Measurements from ENCODE around the gene NDUFA12. TPM values are rescaled to one million over a fixed set of nuclear protein-coding genes. Genes with fewer than 3 reads are reported as not detected.

The NDUFA12 gene
- total RNA-seq, 1 experiment from 2014 or later, result 157 TPM

- H3K4me1 ChIP-seq (ENCODE audit: insufficient read depth, low read length, poor library complexity, severe bottlenecking), result no peaks in the 10 kb centered on the region
- DNase-seq (ENCODE audit: low spot score), result no peak
- BruUV-seq (replicated peaks), result no TSS peak
- H3K4me3 ChIP-seq (ENCODE audit: low read depth, low read length, poor library complexity, severe bottlenecking), result no peak overlapping the region
- H3K9me3 ChIP-seq (ENCODE audit: low read depth, low read length, poor library complexity, severe bottlenecking), result no peaks in the 10 kb centered on the region
- POLR2A ChIA-PET (ENCODE audit: low non-redundant PET), result no interaction called here
- TF ChIP-seq CTCF (conservative IDR thresholded peaks at IDR 0.05; ENCODE audit: low read depth, low read length) (no peak), EZH2 (IDR thresholded peaks at IDR 0.05; ENCODE audit: borderline replicate concordance, low read depth, low read length, poor library complexity, severe bottlenecking) (no peak)
- no peaks in the 10 kb centered on the region for H3K27me3 ChIP-seq (replicated peaks; ENCODE audit: insufficient read depth, low read depth, low read length, poor library complexity)
- H3K27ac ChIP-seq (ENCODE audit: low read depth, low read length, poor library complexity, severe bottlenecking), result no peak overlapping the region
- intact Hi-C loops (cut with micrococcal nuclease; ENCODE audit: unreplicated experiment), result no loop called here
- no peaks in the 10 kb centered on the region for H3K36me3 ChIP-seq (ENCODE audit: insufficient read depth, low read length, poor library complexity, severe bottlenecking)
- CTCF ChIA-PET, result no interaction called here
These were observed 52.2 kb downstream of the NDUFA12 start for GRCh38 chr12:94951071-94951934.

GRCh38 chr12:94948232-94948810, 55.2 kb downstream of the NDUFA12 start:
- H3K27ac ChIP-seq (ENCODE audit: low read depth, low read length, poor library complexity, severe bottlenecking), result no peak overlapping the region
- H3K27me3 ChIP-seq (replicated peaks; ENCODE audit: insufficient read depth, low read depth, low read length, poor library complexity), result no peaks in the 10 kb centered on the region
- H3K4me3 ChIP-seq (ENCODE audit: low read depth, low read length, poor library complexity, severe bottlenecking), result no peak overlapping the region
- H3K4me1 ChIP-seq (ENCODE audit: insufficient read depth, low read length, poor library complexity, severe bottlenecking), result no peaks in the 10 kb centered on the region
- TF ChIP-seq EZH2 (IDR thresholded peaks at IDR 0.05; ENCODE audit: borderline replicate concordance, low read depth, low read length, poor library complexity, severe bottlenecking), result no peak
- no peak for TF ChIP-seq CTCF (conservative IDR thresholded peaks at IDR 0.05; ENCODE audit: low read depth, low read length)
- no peak for DNase-seq (ENCODE audit: low spot score)
- H3K9me3 ChIP-seq (ENCODE audit: low read depth, low read length, poor library complexity, severe bottlenecking), result no peaks in the 10 kb centered on the region
- no peaks in the 10 kb centered on the region for H3K36me3 ChIP-seq (ENCODE audit: insufficient read depth, low read length, poor library complexity, severe bottlenecking)
- no TSS peak for BruUV-seq (replicated peaks)
- CTCF ChIA-PET, result no interaction called here
- intact Hi-C loops (cut with micrococcal nuclease; ENCODE audit: unreplicated experiment), result no loop called here
- POLR2A ChIA-PET (ENCODE audit: low non-redundant PET), result no interaction called here

- no peak for DNase-seq (ENCODE audit: low spot score)
- no TSS peak for BruUV-seq (replicated peaks)
- no peak for TF ChIP-seq EZH2 (IDR thresholded peaks at IDR 0.05; ENCODE audit: borderline replicate concordance, low read depth, low read length, poor library complexity, severe bottlenecking)
- TF ChIP-seq CTCF (conservative IDR thresholded peaks at IDR 0.05; ENCODE audit: low read depth, low read length), result no peak
- Histone ChIP-seq H3K4me1 (ENCODE audit: insufficient read depth, low read length, poor library complexity, severe bottlenecking) (no peaks in the 10 kb centered on the region), H3K4me3 (ENCODE audit: low read depth, low read length, poor library complexity, severe bottlenecking) (no peak overlapping the region), H3K27ac (ENCODE audit: low read depth, low read length, poor library complexity, severe bottlenecking) (no peak overlapping the region), H3K27me3 (replicated peaks; ENCODE audit: insufficient read depth, low read depth, low read length, poor library complexity) (no peaks in the 10 kb centered on the region), H3K9me3 (ENCODE audit: low read depth, low read length, poor library complexity, severe bottlenecking) (no peaks in the 10 kb centered on the region), H3K36me3 (ENCODE audit: insufficient read depth, low read length, poor library complexity, severe bottlenecking) (no peaks in the 10 kb centered on the region)
- ChIA-PET POLR2A (ENCODE audit: low non-redundant PET) (no interaction called here), CTCF (no interaction called here)
- intact Hi-C loops (cut with micrococcal nuclease; ENCODE audit: unreplicated experiment), result no loop called here
These were observed 60.8 kb downstream of the NDUFA12 start for GRCh38 chr12:94942663-94943062.

All from A673 (cell line).